H9 (cell line): ENCODE data around the gene LOXHD1. TPM values are rescaled to one million over a fixed set of nuclear protein-coding genes. Genes with fewer than 3 reads are reported as not detected.

Experiments
- DNase-seq: peaks from one replicate; pipeline ENCODE4 v3.0.0-alpha.2; 2017
- H2AFZ ChIP-seq: one replicate; pipeline ENCODE4 v1.6.1; 2013; ENCODE audit warnings: mild to moderate bottlenecking, low read length, control low read depth, moderate library complexity
- H2AK5ac ChIP-seq: 2 replicates; pipeline ENCODE4 v1.6.1; 2013; ENCODE audit warnings: low read length, control low read depth, mixed read lengths; ENCODE audit not compliant: insufficient read length
- H2BK120ac ChIP-seq: one replicate; pipeline ENCODE4 v1.6.1; 2013; ENCODE audit warnings: low read depth, mild to moderate bottlenecking, low read length, control low read depth, inconsistent platforms; ENCODE audit not compliant: poor library complexity, severe bottlenecking
- H2BK12ac ChIP-seq: 2 replicates; pipeline ENCODE4 v1.6.1; 2013; ENCODE audit warnings: low read length, control low read depth, mixed read lengths, low read depth; ENCODE audit not compliant: insufficient read length
- H2BK15ac ChIP-seq: 2 replicates; pipeline ENCODE4 v1.6.1; 2013; ENCODE audit warnings: low read depth, low read length, control low read depth
- H2BK20ac ChIP-seq: one replicate; pipeline ENCODE4 v1.6.1; 2013; ENCODE audit warnings: low read depth, mild to moderate bottlenecking, low read length, control low read depth, inconsistent platforms; ENCODE audit not compliant: poor library complexity, severe bottlenecking
- H2BK5ac ChIP-seq: 2 replicates; pipeline ENCODE4 v1.6.1; 2013; ENCODE audit warnings: low read length, control low read depth, mixed read lengths; ENCODE audit not compliant: insufficient read length
- H3K14ac ChIP-seq: 2 replicates; pipeline ENCODE4 v1.6.1; 2013; ENCODE audit warnings: low read length, control low read depth; ENCODE audit not compliant: insufficient read depth
- H3K18ac ChIP-seq: 2 replicates; pipeline ENCODE4 v1.6.1; 2013; ENCODE audit warnings: low read depth, mild to moderate bottlenecking, mixed read lengths, low read length, control low read depth; ENCODE audit not compliant: insufficient read length
- H3K23ac ChIP-seq: 2 replicates; pipeline ENCODE4 v1.6.1; 2013; ENCODE audit warnings: low read length, control low read depth, mixed read lengths, low read depth; ENCODE audit not compliant: insufficient read length
- H3K23me2 ChIP-seq: 2 replicates; pipeline ENCODE4 v1.6.1; 2013; ENCODE audit warnings: low read depth, mild to moderate bottlenecking, mixed read lengths, low read length, control low read depth; ENCODE audit not compliant: insufficient read length, poor library complexity, severe bottlenecking
- H3K27ac ChIP-seq: 2 replicates; pipeline ENCODE4 v1.5.1; 2013; ENCODE audit warnings: low read length, control low read depth, mixed read lengths, low read depth; ENCODE audit not compliant: insufficient read length
- H3K27me3 ChIP-seq: 2 replicates; pipeline ENCODE4 v1.6.1; 2013; ENCODE audit warnings: low read length, control low read depth, inconsistent platforms; ENCODE audit not compliant: insufficient read depth
- H3K4ac ChIP-seq: 2 replicates; pipeline ENCODE4 v1.6.1; 2013; ENCODE audit warnings: low read depth, mild to moderate bottlenecking, control low read depth, inconsistent platforms, low read length, moderate library complexity
- H3K4me1 ChIP-seq: 2 replicates; pipeline ENCODE4 v1.6.1; 2013; ENCODE audit warnings: low read length, control low read depth, inconsistent platforms; ENCODE audit not compliant: insufficient read depth
- H3K4me2 ChIP-seq: 2 replicates; pipeline ENCODE4 v1.6.1; 2013; ENCODE audit warnings: low read length, control low read depth, mixed read lengths; ENCODE audit not compliant: insufficient read length, insufficient read depth
- H3K56ac ChIP-seq: 2 replicates; pipeline ENCODE4 v1.6.1; 2013; ENCODE audit warnings: low read depth, mild to moderate bottlenecking, mixed read lengths, low read length, control low read depth; ENCODE audit not compliant: insufficient read length
- H3K79me1 ChIP-seq: 2 replicates; pipeline ENCODE4 v1.6.1; 2013; ENCODE audit warnings: low read depth, mild to moderate bottlenecking, moderate library complexity, low read length, control low read depth, inconsistent platforms; ENCODE audit not compliant: insufficient read depth, poor library complexity, severe bottlenecking
- H3K79me2 ChIP-seq: 2 replicates; pipeline ENCODE4 v1.6.1; 2013; ENCODE audit warnings: low read length, control low read depth, inconsistent platforms; ENCODE audit not compliant: insufficient read depth
- H3K9ac ChIP-seq: 2 replicates; pipeline ENCODE4 v1.6.1; 2013; ENCODE audit warnings: low read length, control low read depth, mixed read lengths; ENCODE audit not compliant: insufficient read length; ENCODE audit errors: extremely low read depth
- H3K9me3 ChIP-seq: one replicate; pipeline ENCODE4 v1.6.1; 2013; ENCODE audit warnings: low read depth, low read length, inconsistent platforms; ENCODE audit not compliant: control insufficient read depth
- H3T11ph ChIP-seq: one replicate; pipeline ENCODE4 v1.6.1; 2013; ENCODE audit warnings: mild to moderate bottlenecking, low read length, control low read depth, inconsistent platforms
- H4K20me1 ChIP-seq: one replicate; pipeline ENCODE4 v1.6.1; 2013; ENCODE audit not compliant: control insufficient read depth, insufficient read length, insufficient read depth
- H4K5ac ChIP-seq: 2 replicates; pipeline ENCODE4 v1.6.1; 2013; ENCODE audit warnings: low read depth, mild to moderate bottlenecking, mixed read lengths, low read length, control low read depth; ENCODE audit not compliant: insufficient read length
- H4K8ac ChIP-seq: replicated peaks from 2 replicates; pipeline ENCODE4 v1.6.1; 2013; ENCODE audit warnings: low read length, control low read depth, mixed read lengths, low read depth; ENCODE audit not compliant: insufficient read length
- H4K91ac ChIP-seq: 2 replicates; pipeline ENCODE4 v1.6.1; 2013; ENCODE audit warnings: low read depth, mild to moderate bottlenecking, moderate library complexity, mixed read lengths, low read length, control low read depth; ENCODE audit not compliant: insufficient read length
- H3K27ac Mint-ChIP-seq, 3 experiments: 2 replicates in 2 of 3; 3 replicates in 1 of 3; pipeline ENCODE4 v1.8.0; 2020 to 2021; ENCODE audit warnings: mixed read lengths in 3 of 3, mild to moderate bottlenecking in 1 of 3, moderate library complexity in 1 of 3
- H3K27me3 Mint-ChIP-seq: 2 replicates; pipeline ENCODE4 v1.8.0; 2021; ENCODE audit warnings: low read depth, mild to moderate bottlenecking, moderate library complexity, mixed read lengths
- H3K36me3 Mint-ChIP-seq, 3 experiments: 2 replicates in 2 of 3; 3 replicates in 1 of 3; pipeline ENCODE4 v1.8.0; 2020 to 2021; ENCODE audit warnings: low read depth in 3 of 3, mixed read lengths in 3 of 3; ENCODE audit not compliant: insufficient read depth in 1 of 3
- H3K4me1 Mint-ChIP-seq, 2 experiments: 2 replicates each; pipeline ENCODE4 v1.8.0; 2020; ENCODE audit warnings: mixed read lengths in 2 of 2
- H3K4me3 Mint-ChIP-seq, 2 experiments: 2 replicates in 1 of 2; 3 replicates in 1 of 2; pipeline ENCODE4 v1.8.0; 2020 to 2021; ENCODE audit warnings: mild to moderate bottlenecking in 2 of 2, mixed read lengths in 2 of 2, moderate library complexity in 1 of 2
- H3K9me3 Mint-ChIP-seq, 2 experiments: 2 replicates in 1 of 2; 3 replicates in 1 of 2; pipeline ENCODE4 v1.8.0; 2020; ENCODE audit warnings: mild to moderate bottlenecking in 2 of 2, mixed read lengths in 2 of 2, moderate library complexity in 1 of 2
- CTCF ChIP-seq: fragments of 200-600 bp; sonication (generic); conservative IDR thresholded peaks from 3 replicates; pipeline ENCODE4 v1.8.0; 2021; ENCODE audit warnings: antibody characterized with exemption, mild to moderate bottlenecking
- total RNA-seq: library from RNA; stranded (reverse); gene quantifications from 2 replicates; pipeline ENCODE4 v1.2.1, GENCODE V29; 2021

Gene LOXHD1
- total RNA-seq, 1 experiment from 2014 or later: 0.07 TPM

GRCh38 chr18:46516555-46516954 is 140.5 kb downstream of the LOXHD1 start:
- no peak overlapping the region for H3K56ac ChIP-seq
- no peaks in the 10 kb centered on the region for H3K79me2 ChIP-seq
- no peak overlapping the region for H4K5ac ChIP-seq
- Mint-ChIP-seq H3K4me1 (no peaks in the 10 kb centered on the region), H3K4me3 (no peak overlapping the region), H3K27me3 (peaks cover 19% of the 10 kb centered on the region), H3K27ac (no peak overlapping the region), H3K9me3 (no peaks in the 10 kb centered on the region; a peak in 2 of 5 replicates), H3K36me3 (no peaks in the 10 kb centered on the region)
- H2AFZ ChIP-seq: no peak overlapping the region
- no peaks in the 10 kb centered on the region for H4K20me1 ChIP-seq
- no peak overlapping the region for H3K9ac ChIP-seq
- H3K9me3 ChIP-seq: no peaks in the 10 kb centered on the region
- H3K27me3 ChIP-seq: no peaks in the 10 kb centered on the region
- H2BK20ac ChIP-seq: no peak overlapping the region
- no peak overlapping the region for H3K18ac ChIP-seq
- no peak overlapping the region for H3K4me2 ChIP-seq
- H3K4me1 ChIP-seq: no peaks in the 10 kb centered on the region
- H3K23me2 ChIP-seq: no peaks in the 10 kb centered on the region
- no peak overlapping the region for H4K8ac ChIP-seq
- no peak for TF ChIP-seq CTCF
- H3K14ac ChIP-seq: no peak overlapping the region
- no peak overlapping the region for H3K4ac ChIP-seq
- no peak overlapping the region for H2AK5ac ChIP-seq
- no peak overlapping the region for H2BK5ac ChIP-seq
- no peak overlapping the region for H2BK120ac ChIP-seq
- H3K27ac ChIP-seq: no peak overlapping the region
- no peak overlapping the region for H4K91ac ChIP-seq
- DNase-seq: no peak
- H2BK15ac ChIP-seq: no peak overlapping the region
- no peaks in the 10 kb centered on the region for H3K79me1 ChIP-seq
- H2BK12ac ChIP-seq: no peak overlapping the region
- no peak overlapping the region for H3T11ph ChIP-seq
- H3K23ac ChIP-seq: no peak overlapping the region
